NT2/D1 (cell line): Measurements from ENCODE around the gene DSCAML1.

ENCODE experiments used
- YY1 ChIP-seq: IDR thresholded peaks from 2 replicates; pipeline ENCODE4 v1.6.1; 2011; ENCODE audit not compliant: insufficient read length, insufficient read depth
- ZNF274 ChIP-seq: IDR thresholded peaks from 2 replicates; pipeline ENCODE4 v1.6.1; 2011; ENCODE audit warnings: mild to moderate bottlenecking, low read depth, low read length

DNA sequence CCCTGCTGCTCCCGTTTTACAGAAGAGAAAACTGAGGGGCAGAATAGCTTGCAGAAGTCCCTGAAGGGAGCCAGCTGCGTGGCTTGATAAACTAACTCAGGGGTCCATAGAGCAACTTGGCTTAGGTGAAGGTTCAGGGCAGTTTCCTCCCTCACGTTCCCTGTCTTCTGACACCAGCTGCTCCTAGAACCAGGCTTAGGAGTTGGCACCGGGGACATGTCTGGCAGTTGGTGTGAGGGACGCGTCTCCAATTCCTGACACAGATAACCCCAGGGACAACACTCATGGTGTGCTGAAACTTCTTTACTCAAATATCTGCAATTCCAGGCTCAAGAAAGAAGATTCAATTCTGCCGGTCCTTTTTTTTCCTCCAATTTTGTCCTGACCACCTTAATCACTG lies 85.7 kb downstream of the DSCAML1 start:
- TF ChIP-seq ZNF274: no peak
- TF ChIP-seq YY1: no peak
